ENCODE results near the gene DAPK1. TPM values are rescaled to one million over a fixed set of nuclear protein-coding genes. Genes with fewer than 3 reads are reported as not detected.

DAPK1 gene
- total RNA-seq, 1 donor from 2014 or later: 35.1 TPM

DNA sequence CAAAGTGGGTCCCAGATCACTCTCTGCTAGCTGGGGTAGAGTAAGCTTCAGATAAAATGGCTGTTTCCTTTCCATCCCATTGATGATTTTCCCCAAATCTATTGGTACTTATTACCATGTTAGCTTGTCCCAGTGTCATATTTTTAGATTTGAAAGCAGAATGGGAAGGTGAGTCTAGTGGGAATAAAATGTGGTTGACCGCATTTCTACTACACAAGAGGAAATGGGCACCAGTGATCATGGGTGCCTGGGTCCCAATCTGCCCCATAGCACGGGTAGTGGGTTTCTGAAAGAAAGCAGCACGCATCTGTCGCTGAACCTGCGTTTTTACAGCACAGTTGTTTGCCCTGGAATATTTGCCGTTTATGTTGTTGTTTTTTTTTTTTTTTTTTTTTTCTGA is 20.1 kb downstream of the DAPK1 start:
- TF ChIP-seq, protein P1, sequence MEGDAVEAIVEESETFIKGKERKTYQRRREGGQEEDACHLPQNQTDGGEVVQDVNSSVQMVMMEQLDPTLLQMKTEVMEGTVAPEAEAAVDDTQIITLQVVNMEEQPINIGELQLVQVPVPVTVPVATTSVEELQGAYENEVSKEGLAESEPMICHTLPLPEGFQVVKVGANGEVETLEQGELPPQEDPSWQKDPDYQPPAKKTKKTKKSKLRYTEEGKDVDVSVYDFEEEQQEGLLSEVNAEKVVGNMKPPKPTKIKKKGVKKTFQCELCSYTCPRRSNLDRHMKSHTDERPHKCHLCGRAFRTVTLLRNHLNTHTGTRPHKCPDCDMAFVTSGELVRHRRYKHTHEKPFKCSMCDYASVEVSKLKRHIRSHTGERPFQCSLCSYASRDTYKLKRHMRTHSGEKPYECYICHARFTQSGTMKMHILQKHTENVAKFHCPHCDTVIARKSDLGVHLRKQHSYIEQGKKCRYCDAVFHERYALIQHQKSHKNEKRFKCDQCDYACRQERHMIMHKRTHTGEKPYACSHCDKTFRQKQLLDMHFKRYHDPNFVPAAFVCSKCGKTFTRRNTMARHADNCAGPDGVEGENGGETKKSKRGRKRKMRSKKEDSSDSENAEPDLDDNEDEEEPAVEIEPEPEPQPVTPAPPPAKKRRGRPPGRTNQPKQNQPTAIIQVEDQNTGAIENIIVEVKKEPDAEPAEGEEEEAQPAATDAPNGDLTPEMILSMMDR (IDR thresholded peaks at IDR 0.05; ENCODE audit: insufficient read depth, low read depth, low read length): no peak
- TF ChIP-seq EZH2 (IDR thresholded peaks at IDR 0.05; ENCODE audit: insufficient read depth, low read length): no peak
- DNase-seq (ENCODE audit: low read depth) (no peak), FAIRE-seq (no peak)
- H3K4me2 ChIP-seq (ENCODE audit: low read length): no peak overlapping the region
- H3K4me3 Mint-ChIP-seq (ENCODE audit: unreplicated experiment): no peak overlapping the region
- no peaks in the 10 kb centered on the region for H4K20me1 ChIP-seq (ENCODE audit: insufficient read depth, low read length)
- H3K27ac Mint-ChIP-seq (ENCODE audit: unreplicated experiment): no peak overlapping the region
- no peaks in the 10 kb centered on the region for H3K4me1 ChIP-seq (ENCODE audit: insufficient read depth, low read length)
- peaks cover 3% of the 10 kb centered on the region for H3K9me3 Mint-ChIP-seq (ENCODE audit: unreplicated experiment)
- H3K27ac ChIP-seq (ENCODE audit: low read depth, low read length): no peak overlapping the region
- H3K36me3 ChIP-seq (ENCODE audit: insufficient read depth, low read length): no peaks in the 10 kb centered on the region
- H3K9ac ChIP-seq (ENCODE audit: low read length): no peak overlapping the region
- H2AFZ ChIP-seq (ENCODE audit: low read depth, low read length): no peak overlapping the region
- peaks cover 6% of the 10 kb centered on the region for H3K36me3 Mint-ChIP-seq (ENCODE audit: low read depth, unreplicated experiment)
- H3K4me3 ChIP-seq (ENCODE audit: insufficient read depth, low read depth, low read length): no peak overlapping the region
- H3K27me3 Mint-ChIP-seq (ENCODE audit: low read depth, unreplicated experiment): no peaks in the 10 kb centered on the region
- H3K27me3 ChIP-seq (ENCODE audit: insufficient read depth, low read length): peaks cover 3% of the 10 kb centered on the region
- H3K9me3 ChIP-seq (ENCODE audit: insufficient read depth, low read depth, low read length): no peaks in the 10 kb centered on the region
- H3K4me1 Mint-ChIP-seq (ENCODE audit: low read depth, unreplicated experiment): peaks cover 25% of the 10 kb centered on the region
- no peaks in the 10 kb centered on the region for H3K79me2 ChIP-seq (ENCODE audit: insufficient read depth, low read length)

GRCh38 chr9:87518702-87519335 is 21.2 kb downstream of the DAPK1 start:
- Mint-ChIP-seq H3K36me3 (ENCODE audit: low read depth, unreplicated experiment) (peaks cover 6% of the 10 kb centered on the region), H3K4me1 (ENCODE audit: low read depth, unreplicated experiment) (peaks cover 20% of the 10 kb centered on the region), H3K27me3 (ENCODE audit: low read depth, unreplicated experiment) (no peaks in the 10 kb centered on the region), H3K9me3 (ENCODE audit: unreplicated experiment) (peaks cover 3% of the 10 kb centered on the region), H3K27ac (ENCODE audit: unreplicated experiment) (no peak overlapping the region), H3K4me3 (ENCODE audit: unreplicated experiment) (no peak overlapping the region)
- Histone ChIP-seq H3K9me3 (ENCODE audit: insufficient read depth, low read depth, low read length) (no peaks in the 10 kb centered on the region), H3K27ac (ENCODE audit: low read depth, low read length) (no peak overlapping the region), H3K27me3 (ENCODE audit: insufficient read depth, low read length) (peaks cover 3% of the 10 kb centered on the region), H3K9ac (ENCODE audit: low read length) (no peak overlapping the region), H3K79me2 (ENCODE audit: insufficient read depth, low read length) (no peaks in the 10 kb centered on the region), H3K4me1 (ENCODE audit: insufficient read depth, low read length) (no peaks in the 10 kb centered on the region), H4K20me1 (ENCODE audit: insufficient read depth, low read length) (no peaks in the 10 kb centered on the region), H3K4me3 (ENCODE audit: insufficient read depth, low read depth, low read length) (no peak overlapping the region), H3K36me3 (ENCODE audit: insufficient read depth, low read length) (no peaks in the 10 kb centered on the region), H2AFZ (ENCODE audit: low read depth, low read length) (no peak overlapping the region), H3K4me2 (ENCODE audit: low read length) (no peak overlapping the region)
- FAIRE-seq (no peak), DNase-seq (ENCODE audit: low read depth) (peak; percentile 27)
- TF ChIP-seq EZH2 (IDR thresholded peaks at IDR 0.05; ENCODE audit: insufficient read depth, low read length): no peak
- TF ChIP-seq, protein P1 (IDR thresholded peaks at IDR 0.05; ENCODE audit: insufficient read depth, low read depth, low read length): no peak

GRCh38 chr9:87519461-87519860 is 21.8 kb downstream of the DAPK1 start:
- Histone ChIP-seq H3K79me2 (ENCODE audit: insufficient read depth, low read length) (no peaks in the 10 kb centered on the region), H3K4me2 (ENCODE audit: low read length) (no peak overlapping the region), H3K9ac (ENCODE audit: low read length) (no peak overlapping the region), H3K36me3 (ENCODE audit: insufficient read depth, low read length) (no peaks in the 10 kb centered on the region), H3K9me3 (ENCODE audit: insufficient read depth, low read depth, low read length) (no peaks in the 10 kb centered on the region), H4K20me1 (ENCODE audit: insufficient read depth, low read length) (no peaks in the 10 kb centered on the region), H3K27me3 (ENCODE audit: insufficient read depth, low read length) (no peaks in the 10 kb centered on the region), H3K27ac (ENCODE audit: low read depth, low read length) (no peak overlapping the region), H3K4me1 (ENCODE audit: insufficient read depth, low read length) (no peaks in the 10 kb centered on the region), H3K4me3 (ENCODE audit: insufficient read depth, low read depth, low read length) (no peak overlapping the region), H2AFZ (ENCODE audit: low read depth, low read length) (no peak overlapping the region)
- Mint-ChIP-seq H3K27ac (ENCODE audit: unreplicated experiment) (no peak overlapping the region), H3K4me3 (ENCODE audit: unreplicated experiment) (no peak overlapping the region), H3K36me3 (ENCODE audit: low read depth, unreplicated experiment) (peaks cover 6% of the 10 kb centered on the region), H3K27me3 (ENCODE audit: low read depth, unreplicated experiment) (no peaks in the 10 kb centered on the region), H3K4me1 (ENCODE audit: low read depth, unreplicated experiment) (peaks cover 18% of the 10 kb centered on the region), H3K9me3 (ENCODE audit: unreplicated experiment) (peaks cover 3% of the 10 kb centered on the region)
- no peak for DNase-seq (ENCODE audit: low read depth)
- TF ChIP-seq EZH2 (IDR thresholded peaks at IDR 0.05; ENCODE audit: insufficient read depth, low read length): no peak
- TF ChIP-seq, protein P1 (IDR thresholded peaks at IDR 0.05; ENCODE audit: insufficient read depth, low read depth, low read length): no peak
- no peak for FAIRE-seq
